Cardiac ventricle fibroblast (primary cell): Measurements from ENCODE around the gene BBOF1. TPM values are rescaled to one million over a fixed set of nuclear protein-coding genes. Genes with fewer than 3 reads are reported as not detected.

ENCODE experiments used
- total RNA-seq: library from RNA; depleted of rRNA; stranded (reverse); fragments of >200 nt; gene quantifications from 2 replicates; pipeline ENCODE4 v1.2.3, GENCODE V29; 2015

The BBOF1 gene
- total RNA-seq: 5.8 and 6.2 TPM in 2 replicates

GRCh38 chr14:74018586-74019407 lies at the start of gene BBOF1, which contains the start of gene ENTPD5:
BBOF1 (plus strand) TSS chr14:74019349; CDS start chr14:74019479, 130 bp downstream.
ENTPD5 (minus strand) TSS chr14:74019288; CDS start chr14:73988102, 31,186 bp downstream.

GRCh38 chr14:74084277-74085046 lies 65.3 kb downstream of the BBOF1 start, which contains the start of the genes ALDH6A1 and LIN52:
ALDH6A1 (minus strand) TSS chr14:74084453; CDS start chr14:74084394, 59 bp downstream.
LIN52 (plus strand) TSS chr14:74084956; CDS start chr14:74084975, 19 bp downstream.

Other genes starting within 250 kb of the BBOF1 start
- gene PTGR2, start 167.5 kb upstream of the BBOF1 start, total RNA-seq: 4.9 and 10.3 TPM in 2 replicates
- gene ZNF410, start 132.5 kb upstream of the BBOF1 start, total RNA-seq: 24.8 and 47.4 TPM in 2 replicates
- 3.1 and 3.9 TPM in 2 replicates for gene FAM161B, start 69.3 kb upstream of the BBOF1 start, total RNA-seq
- gene COQ6, start 69.0 kb upstream of the BBOF1 start, total RNA-seq: 29.1 and 31.6 TPM in 2 replicates
- gene ENTPD5, start 61 bp upstream of the BBOF1 start, total RNA-seq: 5.9 and 6.1 TPM in 2 replicates
- gene ALDH6A1, start 65.1 kb downstream of the BBOF1 start, total RNA-seq: 31.3 and 32.1 TPM in 2 replicates
- gene LIN52, start 65.6 kb downstream of the BBOF1 start, total RNA-seq: 4.6 and 8.5 TPM in 2 replicates
- not detected in 2 replicates for gene VSX2, start 220.1 kb downstream of the BBOF1 start, total RNA-seq